K562 (cell line): ENCODE measurements around the gene NFYC. TPM values are rescaled to one million over a fixed set of nuclear protein-coding genes. Genes with fewer than 3 reads are reported as not detected.

Experiments used
- ATAC-seq: fragments of 200-7000 bp; cut with Tn5 transposase; 3 replicates; pipeline ENCODE4 v1.9.1; 2020; ENCODE audit warnings: moderate library complexity
- BruUV-seq: library from RNA; stranded (reverse); fragments of 400-500 nt; replicated peaks from 2 replicates; lab custom pipeline; 2021; lab: Mats Ljungman, UMichigan
- CTCF ChIA-PET: fragments of 300-600 bp; formaldehyde crosslinking; extraction: SDS; loops from one replicate; lab custom pipeline; 2021; ENCODE audit warnings: low intra/inter-chr PET ratio; lab: Yijun Ruan, JAX
- POLR2A ChIA-PET: fragments of 300-600, 350-650 bp; sonication (Branson Sonifier 250); formaldehyde crosslinking; extraction: SDS; loops from one replicate; lab custom pipeline; 2021; ENCODE audit warnings: antibody characterized with exemption, inconsistent platforms; lab: Yijun Ruan, JAX
- DNase-seq, 4 experiments: peaks; one replicate each; pipeline versions ENCODE4 v3.0.0 to v3.0.0-alpha.2; 2011 to 2018; ENCODE audit warnings: low spot score in 3 of 4, mixed read lengths in 3 of 4; ENCODE audit errors: extremely low read depth in 1 of 4
- FAIRE-seq: peaks from 2 replicates; lab custom pipeline; 2011; peaks lifted over from hg19 to GRCh38; lab: Jason Lieb, UNC
- H2AFZ ChIP-seq: 2 replicates; pipeline ENCODE4 v1.6.0; 2011; ENCODE audit warnings: low read depth, low read length, control low read depth, inconsistent platforms
- H3K27ac ChIP-seq: fragments of 200-600 bp; 3 replicates; pipeline ENCODE4 v1.8.0; 2011; ENCODE audit warnings: low read depth, mild to moderate bottlenecking, control low read depth, inconsistent platforms, low read length, moderate library complexity, mixed read lengths; ENCODE audit errors: extremely low read depth
- H3K27me3 ChIP-seq, 2 experiments: fragments of 300-600 bp in 1 of 2; 2 replicates in 1 of 2; 3 replicates in 1 of 2; pipeline versions ENCODE4 v1.6.0 to v1.8.0; 2011; ENCODE audit warnings: inconsistent platforms in 2 of 2, low read length in 2 of 2, mild to moderate bottlenecking in 1 of 2, mixed read lengths in 1 of 2, moderate library complexity in 1 of 2; ENCODE audit not compliant: control insufficient read depth in 2 of 2, insufficient read depth in 2 of 2
- H3K36me3 ChIP-seq: fragments of 300-600 bp; 3 replicates; pipeline ENCODE4 v1.8.0; 2011; ENCODE audit warnings: mild to moderate bottlenecking, low read length, inconsistent platforms; ENCODE audit not compliant: control insufficient read depth, insufficient read depth
- H3K4me1 ChIP-seq, 2 experiments: fragments of 200-600 bp in 1 of 2; replicated peaks in 1 of 2; 2 replicates in 1 of 2; 3 replicates in 1 of 2; pipeline versions ENCODE4 v1.5.1 to v1.8.0; 2011; ENCODE audit warnings: inconsistent platforms in 2 of 2, low read length in 2 of 2, mild to moderate bottlenecking in 1 of 2, mixed read lengths in 1 of 2, moderate library complexity in 1 of 2; ENCODE audit not compliant: control insufficient read depth in 2 of 2, insufficient read depth in 2 of 2
- H3K4me2 ChIP-seq: 2 replicates; pipeline ENCODE4 v1.6.1; 2011; ENCODE audit warnings: low read length, control low read depth, inconsistent platforms, mixed read lengths; ENCODE audit not compliant: insufficient read depth
- H3K4me3 ChIP-seq: fragments of 200-600 bp; sonication (generic), shearing (Covaris generic); 2 replicates; pipeline ENCODE4 v1.5.1; 2016; ENCODE audit warnings: control low read depth, inconsistent platforms
- H3K79me2 ChIP-seq: fragments of 200-600 bp; 3 replicates; pipeline ENCODE4 v1.8.0; 2011; ENCODE audit warnings: low read length, inconsistent platforms; ENCODE audit not compliant: control insufficient read depth, insufficient read depth
- H3K9ac ChIP-seq, 2 experiments: 2 replicates each; pipeline versions ENCODE4 v1.6.0 to v1.6.1; 2011; ENCODE audit warnings: low read depth in 2 of 2, low read length in 2 of 2, control low read depth in 1 of 2, inconsistent platforms in 1 of 2, mild to moderate bottlenecking in 1 of 2, mixed read lengths in 1 of 2; ENCODE audit not compliant: insufficient read depth in 1 of 2
- H3K9me1 ChIP-seq: one replicate; pipeline ENCODE4 v1.6.0; 2011; ENCODE audit warnings: inconsistent platforms, mild to moderate bottlenecking, low read length, moderate library complexity; ENCODE audit not compliant: control insufficient read depth, insufficient read depth
- H3K9me3 ChIP-seq: replicated peaks from 2 replicates; pipeline ENCODE4 v1.5.1; 2011; ENCODE audit warnings: low read depth, low read length, inconsistent platforms; ENCODE audit not compliant: control insufficient read depth, insufficient read depth
- H4K20me1 ChIP-seq: replicated peaks from 2 replicates; pipeline ENCODE4 v1.6.1; 2011; ENCODE audit warnings: low read length, inconsistent platforms, mixed read lengths; ENCODE audit not compliant: control insufficient read depth, insufficient read depth
- CXXC5 ChIP-seq: fragments of 250-450 bp; sonication (Bioruptor Pico); IDR thresholded peaks from 2 replicates; pipeline ENCODE4 v1.8.0; 2022; ENCODE audit warnings: inconsistent platforms, mild to moderate bottlenecking, moderate library complexity
- EGR1 ChIP-seq: fragments of 450-650 bp; conservative IDR thresholded peaks from 2 replicates; pipeline ENCODE4 v1.6.1; 2017; ENCODE audit warnings: mild to moderate bottlenecking
- ELF2 ChIP-seq: fragments of 250-450 bp; sonication (Bioruptor Pico); IDR thresholded peaks from 2 replicates; pipeline ENCODE4 v1.5.0; 2021; ENCODE audit warnings: mild to moderate bottlenecking
- GTF2E2 ChIP-seq: fragments of 200-800 bp; sonication (Bioruptor generic); IDR thresholded peaks from 2 replicates; pipeline ENCODE4 v1.6.1; 2016; ENCODE audit warnings: missing genetic modification characterization, missing compliant biosample characterization
- LCOR ChIP-seq: sonication (generic); formaldehyde crosslinking; IDR thresholded peaks from 2 replicates; pipeline ENCODE4 v1.8.0; 2022; ENCODE audit warnings: mild to moderate bottlenecking, missing genetic modification reagents
- MAFK ChIP-seq: IDR thresholded peaks from 2 replicates; pipeline ENCODE4 v1.6.1; 2011; ENCODE audit warnings: low read length, improper control_type of control experiment
- MXI1 ChIP-seq: IDR thresholded peaks from 2 replicates; pipeline ENCODE4 v1.6.1; 2011; ENCODE audit warnings: low read depth, mild to moderate bottlenecking, improper control_type of control experiment, low read length
- MYC ChIP-seq, 2 experiments: fragments of 250-450 bp in 1 of 2; sonication (Bioruptor Pico) in 1 of 2; IDR thresholded peaks; 2 replicates each; pipeline versions ENCODE4 v1.5.1 to v1.6.1; 2012 to 2021; ENCODE audit warnings: low read depth in 2 of 2, borderline replicate concordance in 1 of 2, improper control_type of control experiment in 1 of 2, low read length in 1 of 2, mild to moderate bottlenecking in 1 of 2, moderate library complexity in 1 of 2
- NCOA2 ChIP-seq, 2 experiments: fragments of 450-650 bp; IDR thresholded peaks; 2 replicates each; pipeline ENCODE4 v1.6.1; 2018; ENCODE audit warnings: mild to moderate bottlenecking in 2 of 2, moderate library complexity in 1 of 2; ENCODE audit not compliant: partially characterized antibody in 2 of 2
- NFYB ChIP-seq: IDR thresholded peaks from 2 replicates; pipeline ENCODE4 v1.6.1; 2011; ENCODE audit warnings: mild to moderate bottlenecking, moderate library complexity; ENCODE audit not compliant: insufficient read length; ENCODE audit errors: extremely low read depth
- PML ChIP-seq: IDR thresholded peaks from 2 replicates; pipeline ENCODE4 v1.6.1; 2012; ENCODE audit warnings: low read length, inconsistent platforms
- SAFB2 ChIP-seq: fragments of 200-400 bp; formaldehyde crosslinking; IDR thresholded peaks from 2 replicates; pipeline ENCODE4 v1.6.1; 2018; ENCODE audit warnings: borderline replicate concordance, low read length, low read depth, moderate library complexity; ENCODE audit not compliant: severe bottlenecking
- TAF9B ChIP-seq: fragments of 450-650 bp; IDR thresholded peaks from 2 replicates; pipeline ENCODE4 v1.6.1; 2018; ENCODE audit warnings: mild to moderate bottlenecking; ENCODE audit not compliant: partially characterized antibody
- TBL1XR1 ChIP-seq, 2 experiments: IDR thresholded peaks; 2 replicates each; pipeline ENCODE4 v1.6.1; 2012; ENCODE audit warnings: improper control_type of control experiment in 2 of 2, low read length in 2 of 2, mild to moderate bottlenecking in 1 of 2
- TCF7L2 ChIP-seq: fragments of 150-350 bp; IDR thresholded peaks from 2 replicates; pipeline ENCODE4 v1.6.1; 2016; ENCODE audit warnings: low read depth, mild to moderate bottlenecking, low read length, moderate library complexity
- WHSC1 ChIP-seq: IDR thresholded peaks from one replicate; pipeline ENCODE4 v1.6.1; 2012; ENCODE audit warnings: low read length, control low read depth, inconsistent platforms
- ZBTB33 ChIP-seq: sonication (generic); formaldehyde crosslinking; IDR thresholded peaks from 2 replicates; pipeline ENCODE4 v1.8.1; 2023; ENCODE audit warnings: mild to moderate bottlenecking, missing genetic modification reagents
- ZNF134 ChIP-seq: fragments of 250-450 bp; sonication (Bioruptor Pico); conservative IDR thresholded peaks from 2 replicates; pipeline ENCODE4 v1.4.0; 2020
- ZNF280A ChIP-seq: fragments of 450-650 bp; IDR thresholded peaks from 2 replicates; pipeline ENCODE4 v1.6.1; 2018; ENCODE audit warnings: mild to moderate bottlenecking, low read depth; ENCODE audit not compliant: partially characterized antibody
- ZNF431 ChIP-seq: sonication (generic); formaldehyde crosslinking; IDR thresholded peaks from 2 replicates; pipeline ENCODE4 v1.8.0; 2022; ENCODE audit warnings: mild to moderate bottlenecking, missing genetic modification reagents
- WGBS: fragments of 100-300 bp; shearing (Covaris generic); methylation state at CpG from one replicate; pipeline ENCODE4 v1.1.6; 2016; ENCODE audit warnings: low coverage, mixed read lengths; ENCODE audit not compliant: insufficient coverage; ENCODE audit errors: missing lambda C conversion rate; 5-methylcytosine and 5-hydroxymethylcytosine counted together
- in situ Hi-C: fragments of 300-500 bp; cut with MboI; formaldehyde crosslinking; loops from 4 replicates; pipeline ENCODE4 v1.15.0; 2018; ENCODE audit warnings: inconsistent platforms, mixed read lengths
- intact Hi-C: fragments of 100-400 bp; cut with micrococcal nuclease; formaldehyde crosslinking; loops from 2 replicates; pipeline ENCODE4 v1.14.2; 2022
- polyA plus RNA-seq, 8 experiments: library from polyadenylated mRNA; depleted of rRNA in 4 of 8; stranded (reverse) in 5 of 8; unstranded in 3 of 8; fragments of >200 nt; fragmentation: Nextera tagmentation in 2 of 8; fragmentation: Illumina TruSeq in 1 of 8; extraction: Ambion mirVana in 2 of 8; extraction: Trizol in 1 of 8; gene quantifications; 2 replicates each; pipeline versions ENCODE4 v1.2.1 to v1.2.3, GENCODE V29; 2011 to 2014; ENCODE audit warnings: inconsistent platforms in 1 of 8, missing spikeins in 1 of 8
- total RNA-seq, 7 experiments: library from RNA; depleted of rRNA in 6 of 7; stranded (reverse); fragments of >200 nt in 6 of 7; fragmentation: Illumina TruSeq in 2 of 7; extraction: Trizol in 2 of 7; gene quantifications; 2 replicates each; pipeline versions ENCODE4 v1.2.1 to v1.2.3, GENCODE V29; 2011 to 2021; ENCODE audit warnings: low replicate concordance in 1 of 7

Gene NFYC
- total and polyA plus RNA-seq, 9 of the 15 experiments (the other 6 are each of a cell fraction or from before 2014, with no cell fraction given) = 4.8 to 59.8 (median 41.1) TPM

GRCh38 chr1:40706626-40707025 is 15.1 kb downstream of the NFYC start (continued):
- TF ChIP-seq ZBTB33 (no peak), SAFB2 (no peak), NFYB (no peak), NCOA2 (IDR thresholded peaks at IDR 0.05; ENCODE audit: partially characterized antibody in 2 of 2) (no peak), MAFK (no peak), WHSC1 (no peak), ZNF431 (CRISPR knock-in tag) (no peak)
- TF ChIP-seq, all 486 proteins: peak for 0

- no peaks in the 10 kb centered on the region for H3K27me3 ChIP-seq
- 0% methylated on average over 3 of the region's 3 CpGs for WGBS
- peaks cover 90% of the 10 kb centered on the region for H3K79me2 ChIP-seq
- ATAC-seq (peak; percentile 79), DNase-seq (peak in 3 of 4 experiments; percentile 80 to 91 (median 83)), FAIRE-seq (no peak)
- no peaks in the 10 kb centered on the region for H3K9me1 ChIP-seq
- H3K4me3 ChIP-seq = peak overlapping the region; percentile 49
- H2AFZ ChIP-seq = peak overlapping the region; percentile 94
- peak overlapping the region; percentile 87 for H3K4me2 ChIP-seq
- TSS peak; percentile 53 for BruUV-seq
- peaks cover 0 to 42% of the 10 kb centered on the region in 2 experiments; a peak in 4 of 5 replicates for H3K4me1 ChIP-seq
- no peaks in the 10 kb centered on the region for H4K20me1 ChIP-seq
- H3K27ac ChIP-seq = peak overlapping the region; percentile 90
- H3K9me3 ChIP-seq = no peaks in the 10 kb centered on the region
- intact Hi-C loops (no loop called here), in situ Hi-C loops (no loop called here)
- POLR2A ChIA-PET = interaction anchor here (1.3 to 14.0 kb wide), 4 partner anchors 10 to 24 kb away, joined by 3 to 212 read pairs (median 9); partner anchors contain the start of gene NFYC
- H3K36me3 ChIP-seq = peaks cover 8% of the 10 kb centered on the region
- H3K9ac ChIP-seq = peak overlapping the region; percentile 75 to 81; a peak in 2 of 4 replicates
- CTCF ChIA-PET = no interaction called here
- TF ChIP-seq MYC (IDR thresholded peaks at IDR 0.05; ENCODE audit: low read depth, low read length) (peak; percentile 23; the same call in 1 of the 2 replicates), MYC (CRISPR knock-in tag; IDR thresholded peaks at IDR 0.05; ENCODE audit: borderline replicate concordance, low read depth) (no peak), MXI1 (0 out of 2 replicates have a peak, but pooled peaks have one; percentile 54), CXXC5 (no peak), PML (0 out of 2 replicates have a peak, but pooled peaks have one; percentile 29), TBL1XR1 (IDR thresholded peaks at IDR 0.05; ENCODE audit: low read length in 2 of 2) (0 out of 4 replicates have a peak, but pooled peaks of 1 of the 2 experiments have one; percentile 2), TCF7L2 (no peak), GTF2E2 (peak; percentile 5), LCOR (CRISPR knock-in tag) (peak; percentile 78; the same call in 1 of the 2 replicates), TAF9B (no peak), ZNF280A (no peak), ELF2 (CRISPR knock-in tag) (no peak), EGR1 (peak; percentile 61), ZNF134 (CRISPR knock-in tag) (no peak)
Observed at GRCh38 chr1:40708750-40709099, 17.2 kb downstream of the NFYC start.
